Mucosa of rectum (tissue), 2 donors: ENCODE measurements around the gene TEAD4.

Experiments
- H3K27ac ChIP-seq, 2 donors: one replicate each; pipeline ENCODE4 v1.7.0; 2013; ENCODE audit warnings: inconsistent platforms in 2 of 2, low read depth in 2 of 2, low read length in 2 of 2
- H3K27me3 ChIP-seq, 2 donors: one replicate each; pipeline ENCODE4 v1.7.0; 2013; ENCODE audit warnings: low read length in 2 of 2; ENCODE audit not compliant: control insufficient read depth in 2 of 2, insufficient read depth in 2 of 2
- H3K36me3 ChIP-seq, 2 donors: one replicate each; pipeline ENCODE4 v1.7.0; 2013; ENCODE audit warnings: low read length in 2 of 2; ENCODE audit not compliant: control insufficient read depth in 2 of 2, insufficient read depth in 2 of 2
- H3K4me1 ChIP-seq, 2 donors: one replicate each; pipeline ENCODE4 v1.7.0; 2013; ENCODE audit warnings: low read length in 2 of 2, mild to moderate bottlenecking in 1 of 2; ENCODE audit not compliant: control insufficient read depth in 2 of 2, insufficient read depth in 2 of 2
- H3K4me3 ChIP-seq, 2 donors: one replicate each; pipeline ENCODE4 v1.7.0; 2013; ENCODE audit warnings: low read length in 2 of 2
- H3K9ac ChIP-seq, 2 donors: one replicate each; pipeline ENCODE4 v1.7.0; 2013; ENCODE audit warnings: low read length in 2 of 2, low read depth in 1 of 2, mild to moderate bottlenecking in 1 of 2
- H3K9me3 ChIP-seq, 2 donors: one replicate each; pipeline ENCODE4 v1.7.0; 2013; ENCODE audit warnings: low read length in 2 of 2; ENCODE audit not compliant: control insufficient read depth in 2 of 2
- donor health status: healthy.
- donor health status: Normal muscosa, but diverticular disease.

Gene TEAD4

DNA sequence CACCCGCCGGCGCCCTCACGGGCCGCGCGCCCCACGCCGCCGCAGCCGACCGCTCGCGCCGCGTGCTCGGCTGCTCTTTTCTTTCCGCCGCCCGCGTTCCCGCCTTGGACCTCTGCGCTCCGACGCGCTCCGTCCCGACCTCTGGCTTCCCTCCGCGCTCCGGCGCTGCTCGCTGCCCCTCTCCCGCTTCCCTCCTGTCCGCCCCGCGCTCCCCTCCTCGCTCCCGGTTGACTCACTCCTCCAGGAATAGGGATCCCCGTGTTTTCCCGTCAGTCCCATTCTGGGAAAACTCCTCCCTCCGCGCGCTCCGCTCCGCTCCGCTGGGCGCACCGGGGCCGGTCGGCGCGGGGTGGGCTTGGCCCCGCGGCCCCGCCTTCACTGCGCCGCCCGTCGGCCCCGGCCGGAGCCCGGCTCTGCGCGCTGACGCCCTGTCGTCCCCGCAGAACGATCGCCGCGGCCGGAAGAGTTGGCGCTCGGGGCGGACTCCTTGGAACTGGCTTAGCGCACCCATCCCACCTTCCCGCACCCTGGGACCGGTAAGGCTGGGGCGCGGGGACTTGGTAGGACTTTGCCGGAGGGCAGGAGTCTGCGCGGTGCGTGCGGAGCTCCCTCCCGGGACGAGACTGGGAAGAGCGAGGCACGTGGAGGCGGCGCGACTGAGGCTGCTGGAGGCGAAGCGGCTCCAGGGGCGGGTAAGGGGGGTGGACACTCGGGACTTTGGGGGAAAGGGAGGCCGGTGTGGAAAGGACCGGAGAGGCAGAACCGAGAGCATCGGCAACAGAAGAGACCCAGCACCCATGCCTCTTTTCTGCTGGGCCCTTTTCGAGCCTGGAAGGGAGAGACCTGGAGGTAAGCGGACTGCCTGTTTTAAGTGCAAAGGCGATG lies 550 bp downstream of the TEAD4 start:
- H3K27ac ChIP-seq, result peak overlapping the region; percentile 34 to 43
- H3K36me3 ChIP-seq, result no peaks in the 10 kb centered on the region
- no peaks in the 10 kb centered on the region for H3K9me3 ChIP-seq
- peaks cover 12 to 18% of the 10 kb centered on the region in 2 donors for H3K4me1 ChIP-seq
- H3K4me3 ChIP-seq, result peak overlapping the region; percentile 67 to 69
- H3K27me3 ChIP-seq, result peaks cover 4 to 5% of the 10 kb centered on the region in 2 donors
- peak overlapping the region; percentile 51 to 60 for H3K9ac ChIP-seq

DNA sequence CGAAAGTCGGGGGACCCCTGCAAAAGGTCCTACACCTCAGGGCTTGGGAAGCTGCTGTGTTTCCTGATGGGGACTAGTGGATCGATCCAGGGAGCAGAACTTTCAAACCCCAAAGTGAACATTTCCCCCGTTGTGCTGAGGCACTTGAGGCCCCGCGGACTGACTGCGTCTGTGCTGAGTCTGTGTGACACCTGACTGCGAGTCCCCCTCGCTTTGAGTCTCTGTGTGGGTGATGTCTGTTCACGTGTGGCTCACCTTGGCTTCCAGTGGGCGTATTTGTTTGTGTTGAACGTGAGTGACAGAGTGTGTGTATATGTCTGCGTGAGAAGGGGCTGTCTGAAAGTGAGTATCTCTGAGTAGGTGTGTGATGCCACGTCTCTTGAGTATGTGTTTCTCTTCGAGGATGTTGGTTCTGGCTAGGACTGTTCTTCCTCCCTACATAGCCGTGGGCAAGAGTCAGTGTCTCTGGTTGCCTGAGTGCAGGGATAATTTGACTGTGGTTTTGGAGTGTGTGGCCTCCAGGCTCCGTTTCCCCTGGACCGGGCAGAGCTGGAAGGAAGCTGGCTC lies 1.3 kb downstream of the TEAD4 start:
- no peaks in the 10 kb centered on the region for H3K36me3 ChIP-seq
- H3K9ac ChIP-seq, result peak overlapping the region in 1 of 2 donors; percentile 18
- peaks cover 12 to 18% of the 10 kb centered on the region in 2 donors for H3K4me1 ChIP-seq
- H3K27ac ChIP-seq, result no peak overlapping the region
- no peaks in the 10 kb centered on the region for H3K9me3 ChIP-seq
- peaks cover 4 to 5% of the 10 kb centered on the region in 2 donors for H3K27me3 ChIP-seq
- peak overlapping the region; percentile 67 to 69 for H3K4me3 ChIP-seq

DNA sequence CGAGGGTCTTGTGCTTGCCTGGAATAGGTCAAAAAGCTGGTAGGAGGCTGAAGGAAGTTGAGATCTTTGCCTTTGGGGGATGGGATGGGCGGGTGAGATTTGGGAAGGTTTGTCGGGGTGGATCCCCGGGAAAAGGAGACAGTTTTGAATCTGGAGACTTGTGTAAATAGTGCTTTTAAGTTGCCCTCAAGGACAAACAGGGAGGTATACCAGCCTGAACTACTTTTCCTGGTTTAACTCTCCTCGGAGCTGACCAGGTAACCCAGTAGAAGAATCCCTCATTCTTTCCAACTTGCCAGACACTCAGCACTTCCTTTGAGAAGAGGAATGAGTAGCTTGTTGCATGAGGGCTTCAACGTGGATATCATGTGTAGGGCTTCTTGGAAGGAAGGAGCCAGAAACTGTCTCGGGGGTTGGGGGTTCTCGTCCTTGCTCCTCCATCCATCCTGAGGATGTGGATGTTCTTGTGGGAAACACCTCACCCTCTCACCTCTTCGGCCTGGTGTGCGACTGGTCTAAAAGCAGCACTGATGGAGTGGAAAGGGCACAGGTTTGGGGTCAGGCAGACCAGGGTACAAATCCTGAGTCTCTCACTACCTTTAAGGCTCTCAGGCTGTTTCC lies 1.9 kb downstream of the TEAD4 start:
- Histone ChIP-seq H3K4me1 (peaks cover 12 to 18% of the 10 kb centered on the region in 2 donors), H3K36me3 (no peaks in the 10 kb centered on the region), H3K9ac (no peak overlapping the region), H3K27me3 (peaks cover 4 to 5% of the 10 kb centered on the region in 2 donors), H3K4me3 (no peak overlapping the region), H3K9me3 (no peaks in the 10 kb centered on the region), H3K27ac (no peak overlapping the region)

DNA sequence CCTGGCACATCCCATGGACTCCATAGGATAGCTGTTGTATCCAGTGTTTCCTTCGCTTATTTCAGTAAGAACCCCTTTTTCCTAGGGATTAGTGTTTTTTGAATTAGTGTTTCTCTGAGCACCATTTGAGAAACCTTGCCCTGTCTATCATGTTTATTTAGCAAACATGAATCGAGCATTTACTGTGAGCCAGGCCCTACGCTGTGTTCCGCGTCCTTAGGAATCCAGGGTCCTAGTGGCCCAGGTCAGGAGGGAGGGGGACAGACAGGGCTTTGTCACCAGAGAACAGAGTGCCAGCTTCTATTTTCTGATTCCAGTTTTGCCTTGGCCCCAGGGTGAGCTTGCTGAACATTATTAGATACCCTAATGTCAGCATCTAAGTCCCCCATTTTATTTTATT lies 2.5 kb downstream of the TEAD4 start:
- no peaks in the 10 kb centered on the region for H3K36me3 ChIP-seq
- peaks cover 12 to 18% of the 10 kb centered on the region in 2 donors for H3K4me1 ChIP-seq
- no peaks in the 10 kb centered on the region for H3K9me3 ChIP-seq
- H3K9ac ChIP-seq, result no peak overlapping the region
- peaks cover 4 to 5% of the 10 kb centered on the region in 2 donors for H3K27me3 ChIP-seq
- no peak overlapping the region for H3K4me3 ChIP-seq
- no peak overlapping the region for H3K27ac ChIP-seq

DNA sequence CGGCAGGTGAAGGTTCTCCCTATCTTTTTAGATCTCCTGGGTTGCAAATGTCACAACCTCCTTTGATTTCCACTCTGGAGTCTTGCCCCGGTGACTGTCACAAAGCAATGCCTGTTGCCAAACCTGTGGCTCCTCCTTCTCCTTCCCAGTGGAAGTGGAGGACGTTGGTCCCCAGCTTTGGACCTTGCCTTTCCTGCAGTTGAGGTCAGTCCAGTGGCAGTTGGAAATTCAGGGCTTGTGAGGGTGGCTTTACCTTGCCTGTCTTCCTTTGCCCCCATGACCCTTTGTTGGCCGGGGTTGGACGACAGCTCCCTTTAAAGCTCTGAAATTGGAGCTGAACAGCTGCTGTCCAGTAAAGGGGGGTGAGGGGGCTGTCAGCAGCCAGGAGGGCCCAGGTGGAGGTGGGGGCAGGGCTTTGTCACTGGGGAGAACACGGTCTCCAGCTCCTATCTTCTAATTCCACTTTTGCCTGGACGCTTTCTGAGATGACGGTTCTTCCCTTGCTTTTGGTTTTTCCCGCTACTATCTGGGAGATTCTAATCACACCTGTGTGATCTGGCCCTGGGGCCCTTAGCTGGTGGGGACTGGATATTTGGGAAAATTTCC lies 4.1 kb downstream of the TEAD4 start:
- Histone ChIP-seq H3K27me3 (peaks cover 4 to 5% of the 10 kb centered on the region in 2 donors), H3K9me3 (no peaks in the 10 kb centered on the region), H3K9ac (no peak overlapping the region), H3K4me3 (no peak overlapping the region), H3K27ac (no peak overlapping the region), H3K4me1 (peaks cover 8 to 14% of the 10 kb centered on the region in 2 donors), H3K36me3 (no peaks in the 10 kb centered on the region)

DNA sequence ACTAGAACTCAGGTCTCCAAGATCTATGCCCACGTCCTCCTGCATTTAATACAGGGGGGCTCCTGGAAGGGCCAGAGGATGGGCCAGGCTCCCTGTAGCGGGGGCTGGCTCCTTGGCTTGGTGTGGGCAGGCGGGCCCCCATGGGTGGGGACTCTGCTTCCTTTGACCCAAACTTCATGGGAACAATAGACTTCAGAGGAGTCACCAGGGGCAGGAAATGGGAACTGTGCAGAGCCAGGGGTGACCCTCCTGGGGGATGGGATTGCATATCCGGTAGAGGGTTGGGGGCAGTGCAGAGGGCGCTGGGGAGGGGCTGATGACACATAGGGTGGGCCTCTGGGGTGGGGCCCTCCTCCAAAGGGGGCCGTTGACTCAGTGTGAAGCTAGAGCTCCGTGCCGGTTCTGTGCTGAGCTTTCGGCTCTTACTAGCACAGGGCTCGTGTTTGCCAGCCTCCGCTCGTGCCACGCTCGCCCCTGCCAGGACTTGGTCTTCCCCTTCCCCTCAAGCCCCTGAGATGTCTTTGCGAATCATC lies 4.6 kb downstream of the TEAD4 start:
- H3K4me1 ChIP-seq, result peaks cover 8 to 9% of the 10 kb centered on the region in 2 donors
- H3K9me3 ChIP-seq, result no peaks in the 10 kb centered on the region
- no peak overlapping the region for H3K27ac ChIP-seq
- H3K9ac ChIP-seq, result no peak overlapping the region
- H3K4me3 ChIP-seq, result no peak overlapping the region
- peaks cover 4 to 5% of the 10 kb centered on the region in 2 donors for H3K27me3 ChIP-seq
- H3K36me3 ChIP-seq, result no peaks in the 10 kb centered on the region

DNA sequence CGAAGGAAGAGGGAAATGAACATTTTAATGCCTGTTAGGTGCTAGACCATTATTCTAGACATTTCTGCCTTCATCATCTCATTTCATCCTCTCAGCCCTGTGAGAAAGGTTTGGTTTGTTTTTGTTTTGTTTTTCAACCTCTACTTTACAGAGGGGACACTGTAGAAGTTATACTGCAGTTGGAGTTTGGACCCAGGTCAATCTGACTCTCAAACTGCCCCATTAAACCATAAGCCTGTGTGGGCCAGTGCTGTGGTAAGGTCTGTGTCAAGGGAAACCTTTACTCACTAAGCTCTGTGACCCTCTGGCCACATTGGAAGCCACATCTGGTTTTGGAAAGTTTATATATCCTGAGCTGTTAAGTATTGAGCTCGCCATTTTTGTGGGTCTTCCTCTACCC lies 8.5 kb downstream of the TEAD4 start:
- no peak overlapping the region for H3K9ac ChIP-seq
- H3K4me3 ChIP-seq, result no peak overlapping the region
- H3K36me3 ChIP-seq, result no peaks in the 10 kb centered on the region
- H3K9me3 ChIP-seq, result no peaks in the 10 kb centered on the region
- peaks cover 0 to 3% of the 10 kb centered on the region in 2 donors for H3K27me3 ChIP-seq
- peaks cover 0 to 2% of the 10 kb centered on the region in 2 donors for H3K4me1 ChIP-seq
- no peak overlapping the region for H3K27ac ChIP-seq

DNA sequence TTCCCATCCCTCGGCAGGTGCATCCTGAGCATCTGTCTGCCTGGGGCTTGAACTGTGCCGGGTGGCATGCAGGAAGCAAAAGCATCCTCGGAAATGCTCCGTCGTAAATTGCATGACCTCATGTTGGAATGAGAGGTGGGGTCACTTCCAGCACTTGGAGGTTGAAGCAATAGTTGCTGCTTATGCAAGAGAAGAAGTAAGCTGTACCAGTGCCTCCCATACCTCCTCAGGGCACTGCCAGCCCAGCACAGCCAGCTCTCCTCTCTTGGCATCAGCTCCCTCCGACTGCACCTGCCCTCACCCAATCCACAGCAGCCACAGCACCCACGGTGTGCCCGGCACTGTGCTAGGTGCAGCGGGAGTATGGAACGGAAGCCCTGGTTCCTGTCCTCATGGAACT lies 11.5 kb downstream of the TEAD4 start:
- no peaks in the 10 kb centered on the region for H3K9me3 ChIP-seq
- H3K27ac ChIP-seq, result no peak overlapping the region
- H3K36me3 ChIP-seq, result no peaks in the 10 kb centered on the region
- no peaks in the 10 kb centered on the region for H3K27me3 ChIP-seq
- H3K9ac ChIP-seq, result no peak overlapping the region
- H3K4me3 ChIP-seq, result no peak overlapping the region
- H3K4me1 ChIP-seq, result peaks cover 0 to 2% of the 10 kb centered on the region in 2 donors

DNA sequence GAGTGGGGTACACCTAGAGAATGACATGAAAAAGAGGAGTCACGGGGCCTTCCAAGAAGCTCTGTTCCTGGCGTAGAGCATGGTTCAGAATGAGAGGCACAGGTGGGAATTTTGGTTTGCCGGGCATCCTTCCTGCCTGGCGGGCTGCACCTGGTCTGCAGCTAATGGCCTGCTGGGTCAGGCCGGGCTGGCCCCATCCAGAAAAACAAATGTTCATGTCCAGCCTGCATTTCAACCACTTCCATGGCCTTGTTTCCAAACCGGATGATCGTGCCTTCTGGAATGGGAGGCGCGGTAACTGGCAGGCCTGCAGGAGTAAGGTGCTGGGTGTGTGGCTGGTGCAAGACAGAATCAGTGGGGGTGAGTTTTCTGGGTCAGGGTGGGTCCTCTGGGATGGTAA lies 14.4 kb downstream of the TEAD4 start:
- Histone ChIP-seq H3K27me3 (no peaks in the 10 kb centered on the region), H3K36me3 (no peaks in the 10 kb centered on the region), H3K4me1 (no peaks in the 10 kb centered on the region), H3K27ac (no peak overlapping the region), H3K9ac (no peak overlapping the region), H3K4me3 (no peak overlapping the region), H3K9me3 (no peaks in the 10 kb centered on the region)
